NCI-H1930 (cell line): ENCODE results near the gene ABCA13.

Experiments
- DNase-seq, 2 experiments: peaks; one replicate each; lab custom pipeline; 2025; lab: John Stamatoyannopoulos, UW

The ABCA13 gene

GRCh38 chr7:48525736-48526732 is 354.8 kb downstream of the ABCA13 start:
- no peak for DNase-seq

DNA sequence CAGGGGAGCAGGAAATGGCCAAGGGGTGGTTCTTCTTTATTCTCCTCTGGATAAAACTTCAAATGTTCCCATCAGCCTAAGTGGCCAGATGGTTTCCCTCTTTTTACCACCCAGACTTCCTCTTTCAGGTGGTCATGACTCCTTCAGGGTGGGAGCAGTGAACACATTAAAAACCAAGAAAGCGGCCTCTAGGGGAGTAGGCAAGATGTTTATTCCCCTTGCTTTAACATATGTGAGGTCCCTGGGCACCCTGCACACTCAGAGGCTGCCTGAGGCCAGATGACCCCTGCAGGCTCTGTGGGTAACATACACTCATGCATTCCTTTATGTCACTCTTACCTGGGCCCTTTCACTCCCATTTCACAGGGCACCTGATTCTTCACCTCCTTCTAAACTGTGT is 357.4 kb downstream of the ABCA13 start:
- DNase-seq: no peak

- no peak for DNase-seq
These were observed 366.3 kb downstream of the ABCA13 start for GRCh38 chr7:48537561-48537960.

DNA sequence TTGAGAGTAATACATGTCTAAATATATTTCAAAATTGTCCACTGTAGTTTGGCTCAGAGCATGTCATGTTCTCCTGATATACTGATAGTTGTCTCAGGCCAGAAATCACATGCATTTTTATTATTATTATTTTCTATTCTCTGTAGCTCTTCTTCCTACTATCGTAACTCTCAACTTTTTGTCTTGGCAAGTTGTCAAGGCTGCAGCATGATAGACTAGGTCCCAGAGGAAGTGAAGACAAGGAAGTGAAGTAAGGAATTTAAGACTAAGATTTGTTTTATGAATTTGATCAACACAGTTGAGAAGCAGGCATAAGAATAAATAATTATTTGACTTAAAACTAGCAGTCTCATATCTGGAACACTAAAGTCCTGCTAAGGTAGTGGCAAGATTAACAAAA is 369.5 kb downstream of the ABCA13 start:
- no peak for DNase-seq

DNA sequence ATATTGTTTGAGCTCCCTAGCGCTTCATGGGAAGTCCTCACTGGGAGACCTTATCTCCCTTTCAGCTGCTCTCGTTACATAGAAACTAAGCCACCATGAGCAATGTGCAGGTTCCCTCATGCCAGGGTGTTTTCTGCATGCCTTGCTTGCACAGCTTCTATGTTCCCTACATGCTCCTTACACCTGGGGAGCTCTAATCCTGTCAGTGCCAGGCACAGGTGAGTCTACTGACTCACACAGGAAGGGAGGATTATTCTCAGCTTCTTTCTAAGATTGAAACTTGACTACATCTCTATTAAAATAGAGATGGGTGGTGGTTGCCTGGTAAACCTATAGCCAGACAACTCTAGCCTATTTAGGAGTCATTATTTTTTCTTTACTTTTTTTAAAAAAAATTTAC is 377.4 kb downstream of the ABCA13 start:
- no peak for DNase-seq

DNA sequence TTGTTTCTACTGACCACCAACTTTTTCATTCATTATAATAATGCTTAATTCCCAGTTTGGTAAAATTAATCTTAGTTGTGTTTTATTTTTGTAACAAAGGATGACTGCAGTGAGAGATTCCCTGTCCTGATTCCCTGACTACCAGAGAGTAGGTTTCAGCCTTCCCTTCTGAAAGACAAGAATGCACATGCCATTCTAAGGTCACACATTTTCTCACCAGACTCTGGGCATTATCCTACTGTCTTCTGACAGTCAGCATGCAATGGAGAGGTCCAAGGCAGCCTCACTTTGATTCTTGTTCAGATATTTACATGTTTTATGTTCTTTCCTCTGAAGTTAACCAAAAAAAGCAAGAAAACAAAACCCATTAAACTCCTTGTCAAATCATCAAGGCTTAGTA is 380.4 kb downstream of the ABCA13 start:
- no peak for DNase-seq

- DNase-seq: no peak
These were observed 392.1 kb downstream of the ABCA13 start for GRCh38 chr7:48563334-48563733.

DNA sequence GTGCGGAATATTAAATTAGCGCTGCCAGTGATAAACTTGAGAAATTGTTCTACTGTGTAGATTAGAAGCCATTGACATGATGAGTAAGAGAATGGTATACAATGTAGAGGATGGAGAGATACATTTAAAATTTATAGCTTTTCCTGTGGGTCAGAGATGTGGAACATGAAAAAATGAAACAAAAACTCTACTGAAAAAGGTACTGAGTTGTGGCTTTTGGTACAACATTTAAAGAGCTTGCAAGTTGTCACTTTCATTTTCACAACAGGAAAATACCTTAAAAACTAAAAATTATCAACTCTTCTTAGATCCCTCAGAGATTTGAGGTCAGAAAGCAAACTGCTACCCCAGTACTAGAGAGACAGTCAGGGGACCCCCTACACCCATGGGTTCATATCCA is 404.3 kb downstream of the ABCA13 start:
- no peak for DNase-seq

DNA sequence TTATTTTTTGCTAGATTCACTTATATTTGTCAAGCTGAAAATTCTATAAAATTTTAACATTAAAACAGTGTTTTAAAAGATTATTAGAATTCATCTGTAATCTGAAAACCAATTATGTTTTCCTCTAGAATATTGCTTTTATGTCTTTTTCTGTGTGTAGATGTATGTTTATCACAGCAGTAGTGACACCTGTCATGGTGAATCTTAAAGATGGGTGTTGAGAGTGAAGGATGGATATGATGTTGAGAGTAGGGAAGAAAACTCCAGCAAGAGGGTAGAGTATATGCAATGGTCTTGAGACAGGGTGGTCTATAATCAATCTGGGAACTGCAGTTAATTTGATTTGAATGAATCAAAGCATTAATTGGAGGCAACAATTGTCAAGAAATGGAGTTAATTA is 416.2 kb downstream of the ABCA13 start:
- DNase-seq: no peak

GRCh38 chr7:48594349-48594748 is 423.1 kb downstream of the ABCA13 start:
- DNase-seq: no peak

GRCh38 chr7:48595756-48596155 is 424.5 kb downstream of the ABCA13 start:
- DNase-seq: no peak

DNA sequence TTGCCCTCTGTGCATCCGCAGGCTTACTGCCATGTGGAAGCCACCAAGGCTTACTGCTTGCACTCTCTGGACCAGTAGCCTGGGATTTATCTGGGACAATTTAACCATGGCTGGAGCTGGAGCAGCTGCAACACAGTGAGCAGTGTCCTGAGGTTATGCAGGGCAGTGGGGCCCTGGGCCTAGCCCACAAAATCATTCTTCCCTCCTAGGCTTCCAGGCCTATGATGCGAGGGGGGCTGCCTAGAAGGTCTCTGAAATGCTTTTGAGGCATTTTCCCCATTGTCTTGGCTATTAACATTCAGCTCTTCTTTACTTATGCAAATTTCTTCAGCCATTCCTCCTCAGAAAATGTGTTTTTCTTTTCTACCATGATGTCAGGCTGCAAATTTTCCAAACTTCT is 439.4 kb downstream of the ABCA13 start:
- DNase-seq: no peak

DNA sequence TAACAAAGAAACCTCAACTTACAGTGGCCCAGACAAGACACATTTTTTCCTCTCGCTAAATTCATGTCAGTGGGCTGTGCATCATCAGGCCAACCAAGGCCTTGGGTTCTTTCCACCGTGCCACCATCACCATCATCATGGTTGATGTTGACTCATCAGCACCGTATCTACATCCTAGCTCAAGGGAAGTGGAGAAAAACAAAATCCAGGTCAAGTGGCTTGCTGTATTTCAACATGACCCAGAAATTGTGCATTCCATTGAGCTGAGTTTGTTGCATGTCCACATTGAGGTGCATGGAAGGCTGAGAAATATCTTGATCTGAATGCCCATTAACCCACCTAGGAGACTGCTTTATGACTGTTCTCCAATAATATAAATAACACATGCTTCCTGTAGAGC is 440.7 kb downstream of the ABCA13 start:
- no peak for DNase-seq

DNA sequence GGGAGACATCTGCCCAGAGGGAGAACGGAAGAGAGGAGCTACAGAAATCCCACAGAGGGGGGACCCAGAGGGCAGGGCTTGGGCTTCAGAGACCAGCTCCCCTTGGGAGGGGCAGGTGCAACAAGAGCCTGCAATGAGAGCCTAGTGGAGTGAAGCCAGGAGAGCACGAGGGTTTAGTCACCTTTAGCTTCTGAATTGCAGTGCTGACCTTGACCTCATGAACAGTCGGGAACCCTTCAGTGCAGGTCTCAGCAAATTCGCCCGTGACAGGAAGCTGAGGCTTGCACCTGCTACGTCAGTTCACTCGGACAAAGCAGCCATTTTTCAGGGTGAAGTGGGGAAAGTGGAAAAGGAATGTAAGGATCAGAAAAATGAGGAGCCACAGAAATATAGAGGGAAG is 446.2 kb downstream of the ABCA13 start:
- DNase-seq: no peak

DNA sequence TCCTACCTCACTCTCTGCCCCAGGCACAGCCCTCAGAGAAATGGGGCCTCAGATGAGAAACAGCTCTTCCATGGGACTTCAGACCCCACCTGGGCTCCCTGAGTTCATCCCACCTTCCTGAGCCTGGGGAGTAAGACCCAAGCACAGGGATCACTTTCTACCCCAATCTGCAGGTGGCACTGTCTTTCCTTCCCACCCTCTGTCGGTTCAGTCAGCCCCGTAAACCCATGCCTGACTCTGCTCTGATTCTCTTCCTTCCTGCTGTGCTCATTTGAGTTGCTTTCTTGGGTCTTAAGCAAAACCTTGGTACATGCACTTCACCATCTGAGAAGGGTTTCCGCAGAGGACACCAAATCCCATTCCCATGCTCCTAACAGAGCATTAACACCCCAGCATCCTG is 446.7 kb downstream of the ABCA13 start:
- DNase-seq: no peak

DNA sequence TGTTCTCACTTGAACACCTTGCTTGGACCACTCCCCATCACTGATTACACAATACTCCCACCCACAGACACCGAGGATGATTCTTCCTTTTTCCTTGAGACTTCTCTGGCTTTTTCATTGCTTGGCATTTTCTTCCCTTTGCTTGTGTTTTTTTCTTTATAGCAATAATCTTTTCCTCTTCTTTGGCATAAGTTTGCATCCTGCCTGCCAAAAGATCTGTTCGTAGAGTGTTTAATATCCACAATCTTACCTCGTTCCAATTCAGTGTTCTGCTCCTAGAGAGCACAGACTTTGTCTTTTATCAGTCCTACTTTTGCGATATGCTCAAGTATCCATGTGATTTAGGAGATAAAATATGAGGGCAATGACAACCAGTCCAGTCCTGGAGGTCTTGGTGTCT is 449.8 kb downstream of the ABCA13 start:
- no peak for DNase-seq

- no peak for DNase-seq
These were observed 455.9 kb downstream of the ABCA13 start for GRCh38 chr7:48627164-48627563.

GRCh38 chr7:48628793-48629349 is 457.6 kb downstream of the ABCA13 start:
- DNase-seq: no peak

- no peak for DNase-seq
These were observed 462.9 kb downstream of the ABCA13 start for GRCh38 chr7:48634116-48634632.

DNA sequence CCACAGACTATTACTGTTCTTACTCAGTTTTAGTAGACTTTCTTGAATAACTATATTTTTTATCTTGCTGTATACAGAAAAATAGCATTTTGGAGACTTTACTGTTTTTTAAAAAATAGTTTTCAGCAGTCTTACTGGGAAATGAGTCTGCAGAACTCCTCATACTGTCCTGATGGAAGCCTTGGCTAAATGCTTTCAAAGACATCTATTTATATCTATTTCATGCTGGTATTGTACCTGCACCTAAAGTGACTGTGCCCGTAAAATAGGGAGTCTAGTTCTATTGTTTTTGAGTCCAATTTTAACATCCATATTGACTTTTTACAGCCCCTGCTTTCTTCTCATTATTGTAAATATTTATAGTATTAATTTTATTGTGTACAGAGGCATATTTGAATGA is 464.5 kb downstream of the ABCA13 start:
- DNase-seq: no peak

- no peak for DNase-seq
These were observed 465.2 kb downstream of the ABCA13 start for GRCh38 chr7:48636391-48637015.

GRCh38 chr7:48637382-48637781 is 466.1 kb downstream of the ABCA13 start:
- no peak for DNase-seq

DNA sequence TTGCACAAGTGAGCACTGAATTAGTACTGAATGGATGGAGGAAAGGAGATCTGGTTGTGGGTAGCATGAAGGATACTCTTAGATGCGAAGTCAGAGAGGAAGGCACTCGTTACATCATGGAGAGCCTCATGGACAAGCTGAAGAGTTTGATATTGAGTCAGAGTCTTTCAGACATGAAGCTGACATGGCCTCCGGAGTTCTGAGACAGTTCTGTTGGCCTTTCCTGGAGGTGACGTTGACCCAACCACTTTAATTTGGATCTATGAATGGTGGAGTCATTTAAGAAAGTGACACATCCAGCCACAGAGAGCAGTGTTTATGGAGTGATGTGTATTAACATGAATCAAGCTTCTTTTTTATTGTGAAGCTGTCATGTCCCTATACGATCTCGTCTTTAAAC is 466.8 kb downstream of the ABCA13 start:
- no peak for DNase-seq
